GM20000 (cell line): Measurements from ENCODE around the gene ZC3H12A.
A peak's percentile ranks its signal among the peaks of the same experiment; 100 is the strongest.
"Not testable (repeated sequence)": the region's sequence is repeated elsewhere in the genome, so short reads cannot be mapped to it uniquely, and the experiment has no call there.

ENCODE experiments used
- DNase-seq: peaks from one replicate; pipeline ENCODE4 v3.0.0; 2012; ENCODE audit warnings: low spot score
- CTCF ChIP-seq: IDR thresholded peaks from 2 replicates; pipeline ENCODE4 v1.5.1; 2012; ENCODE audit warnings: mild to moderate bottlenecking, control low read depth; ENCODE audit errors: extremely low read depth, missing control alignments

ZC3H12A gene

GRCh38 chr1:37513795-37514349, 39.5 kb downstream of the ZC3H12A start:
- TF ChIP-seq CTCF = no peak
- peak; percentile 69 for DNase-seq

GRCh38 chr1:37514350-37515184, 40.2 kb downstream of the ZC3H12A start, which contains the start of gene MEAF6:
Gene MEAF6, minus strand, starts transcription at chr1:37514766. Its CDS starts 20 bp downstream, at chr1:37514746.
- DNase-seq = peak; percentile 97
- peak; percentile 53 for TF ChIP-seq CTCF

- DNase-seq = peak; percentile 15
Observed at GRCh38 chr1:37515185-37516034, 41.0 kb downstream of the ZC3H12A start.

GRCh38 chr1:37517569-37517968, 43.2 kb downstream of the ZC3H12A start:
- DNase-seq = no peak

More at GRCh38 chr1:37515185-37516034, 41.0 kb downstream of the ZC3H12A start:
- no peak for TF ChIP-seq CTCF

GRCh38 chr1:37518241-37518640, 43.9 kb downstream of the ZC3H12A start:
- DNase-seq = not testable (repeated sequence)

More at GRCh38 chr1:37517569-37517968, 43.2 kb downstream of the ZC3H12A start:
- no peak for TF ChIP-seq CTCF

GRCh38 chr1:37518929-37519328, 44.5 kb downstream of the ZC3H12A start:
- not testable (repeated sequence) for DNase-seq

GRCh38 chr1:37519613-37520012, 45.2 kb downstream of the ZC3H12A start:
- no peak for TF ChIP-seq CTCF
- no peak for DNase-seq

- not testable (repeated sequence) for DNase-seq
Observed at GRCh38 chr1:37529888-37530287, 55.5 kb downstream of the ZC3H12A start.

GRCh38 chr1:37532418-37533156, 58.2 kb downstream of the ZC3H12A start:
- DNase-seq = not testable (repeated sequence)
